ENCODE measurements around the gene LAMC3.

GRCh38 chr9:131117762-131118145, 108.8 kb downstream of the LAMC3 start:
- TF ChIP-seq EZH2 (IDR thresholded peaks at IDR 0.05; ENCODE audit: insufficient read depth, low read length) (no peak), CTCF (IDR thresholded peaks at IDR 0.05; ENCODE audit: insufficient read depth, low read depth, low read length) (no peak)

Data from astrocyte (in vitro differentiated cells and primary cell).